ENCODE results near the gene ARMC12.

The ARMC12 gene

DNA sequence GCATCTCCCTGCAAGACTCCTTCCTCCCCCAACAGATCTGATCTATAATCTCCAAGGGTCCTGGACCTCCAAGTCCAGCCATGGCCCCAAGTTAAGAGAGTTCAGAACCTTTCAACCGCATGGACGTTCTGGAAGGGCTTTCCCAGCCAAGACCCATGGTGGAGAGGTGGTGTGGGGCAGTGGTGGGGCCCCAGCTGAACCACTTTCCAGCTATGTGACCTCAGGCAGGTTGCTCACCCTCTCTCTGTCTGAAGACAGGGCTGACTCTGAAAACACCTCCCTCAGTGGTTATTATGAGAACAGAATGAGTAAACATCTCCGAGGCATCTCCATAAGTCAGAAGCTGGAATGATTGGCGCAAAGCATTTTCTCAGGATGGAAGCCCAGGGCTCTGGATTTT lies 59.4 kb downstream of the ARMC12 start:
- in situ Hi-C loops (cut with HindIII; ENCODE audit: low sequenced_read_pairs): no loop called here

DNA sequence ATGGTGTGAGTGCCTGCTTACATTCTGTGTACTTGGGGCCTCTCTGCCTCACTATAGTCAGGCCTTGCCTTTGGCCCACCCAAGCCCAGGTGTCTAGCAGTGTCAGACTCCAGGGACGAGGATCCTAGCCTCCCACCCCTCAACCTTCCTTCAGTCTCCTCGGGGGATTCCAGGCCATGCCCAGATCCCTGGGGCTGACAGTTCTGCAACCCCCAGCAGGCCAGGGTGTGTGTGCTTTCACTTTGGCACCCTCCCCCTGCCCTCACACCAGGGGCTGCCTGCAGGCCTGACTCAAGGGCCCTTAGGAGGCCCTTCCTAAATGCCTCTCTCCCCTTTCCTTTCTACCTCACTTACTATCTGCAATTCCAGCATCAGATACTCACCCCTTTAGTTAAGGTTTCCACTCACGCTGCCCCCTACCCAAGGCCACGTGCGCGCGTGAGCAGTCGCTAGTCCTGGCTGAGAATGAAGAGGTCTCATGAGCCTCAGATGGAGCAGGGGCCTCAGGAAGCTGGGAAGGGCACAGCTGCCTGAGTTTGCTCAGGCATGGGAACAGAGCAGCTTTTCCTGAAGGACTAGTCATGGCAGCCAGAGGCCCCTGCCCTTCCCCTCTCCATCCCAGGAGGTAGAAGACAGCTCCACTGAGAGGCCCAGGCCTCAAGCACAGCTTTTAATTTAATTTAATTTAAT lies 61.1 kb downstream of the ARMC12 start:
- in situ Hi-C loops (cut with HindIII; ENCODE audit: low sequenced_read_pairs): no loop called here
